ENCODE measurements around the gene FASLG.
"Not testable (repeated sequence)": the region's sequence is repeated elsewhere in the genome, so short reads cannot be mapped to it uniquely, and the experiment has no call there.

The FASLG gene, protein sequence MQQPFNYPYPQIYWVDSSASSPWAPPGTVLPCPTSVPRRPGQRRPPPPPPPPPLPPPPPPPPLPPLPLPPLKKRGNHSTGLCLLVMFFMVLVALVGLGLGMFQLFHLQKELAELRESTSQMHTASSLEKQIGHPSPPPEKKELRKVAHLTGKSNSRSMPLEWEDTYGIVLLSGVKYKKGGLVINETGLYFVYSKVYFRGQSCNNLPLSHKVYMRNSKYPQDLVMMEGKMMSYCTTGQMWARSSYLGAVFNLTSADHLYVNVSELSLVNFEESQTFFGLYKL

DNA sequence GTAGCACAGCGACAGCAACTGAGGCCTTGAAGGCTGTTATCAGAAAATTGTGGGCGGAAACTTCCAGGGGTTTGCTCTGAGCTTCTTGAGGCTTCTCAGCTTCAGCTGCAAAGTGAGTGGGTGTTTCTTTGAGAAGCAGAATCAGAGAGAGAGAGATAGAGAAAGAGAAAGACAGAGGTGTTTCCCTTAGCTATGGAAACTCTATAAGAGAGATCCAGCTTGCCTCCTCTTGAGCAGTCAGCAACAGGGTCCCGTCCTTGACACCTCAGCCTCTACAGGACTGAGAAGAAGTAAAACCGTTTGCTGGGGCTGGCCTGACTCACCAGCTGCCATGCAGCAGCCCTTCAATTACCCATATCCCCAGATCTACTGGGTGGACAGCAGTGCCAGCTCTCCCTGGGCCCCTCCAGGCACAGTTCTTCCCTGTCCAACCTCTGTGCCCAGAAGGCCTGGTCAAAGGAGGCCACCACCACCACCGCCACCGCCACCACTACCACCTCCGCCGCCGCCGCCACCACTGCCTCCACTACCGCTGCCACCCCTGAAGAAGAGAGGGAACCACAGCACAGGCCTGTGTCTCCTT is at the start of gene FASLG:
TSS of gene FASLG (plus strand) at position 233 of the 583 bp plus-strand sequence. CDS start at position 332, 99 bp downstream.
- no peak for DNase-seq

DNA sequence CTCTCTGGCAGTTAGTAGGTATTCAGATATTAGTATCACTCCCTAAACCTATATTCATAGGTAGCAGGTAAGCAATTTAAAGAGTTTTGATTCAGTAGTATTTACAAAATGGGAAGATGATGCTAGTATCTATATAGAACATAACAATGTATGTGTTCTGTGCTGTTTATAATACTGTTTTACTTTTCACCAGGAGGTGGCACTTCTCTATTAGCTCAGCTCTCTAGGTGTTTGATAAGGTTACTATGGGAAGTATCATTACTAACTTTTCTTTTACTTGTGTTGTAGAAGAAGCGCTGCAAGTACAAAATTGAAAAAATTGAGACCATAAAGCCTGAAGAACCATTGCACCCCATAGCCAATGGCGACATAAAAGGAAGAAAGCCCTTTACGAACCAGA is 49.4 kb upstream of the FASLG start:
- DNase-seq, result no peak

DNA sequence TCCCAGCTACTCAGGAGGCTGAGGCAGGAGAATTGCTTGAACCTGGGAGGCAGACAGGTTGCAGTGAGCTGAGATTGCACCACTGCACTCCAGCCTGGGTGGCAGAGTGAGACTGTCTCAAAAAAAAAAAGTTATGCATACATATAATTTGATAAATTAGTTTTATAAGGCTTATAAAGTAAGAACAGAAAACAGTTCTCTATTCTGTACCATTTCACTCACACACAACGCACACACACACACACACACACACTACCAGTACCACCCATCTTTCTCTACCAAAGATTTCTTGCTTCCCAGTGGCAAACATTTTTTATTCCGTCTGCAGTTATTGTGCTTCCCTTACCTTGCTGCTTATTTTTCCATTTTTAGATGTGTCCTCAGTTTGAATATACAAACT is 46.4 kb upstream of the FASLG start:
- no peak for DNase-seq

DNA sequence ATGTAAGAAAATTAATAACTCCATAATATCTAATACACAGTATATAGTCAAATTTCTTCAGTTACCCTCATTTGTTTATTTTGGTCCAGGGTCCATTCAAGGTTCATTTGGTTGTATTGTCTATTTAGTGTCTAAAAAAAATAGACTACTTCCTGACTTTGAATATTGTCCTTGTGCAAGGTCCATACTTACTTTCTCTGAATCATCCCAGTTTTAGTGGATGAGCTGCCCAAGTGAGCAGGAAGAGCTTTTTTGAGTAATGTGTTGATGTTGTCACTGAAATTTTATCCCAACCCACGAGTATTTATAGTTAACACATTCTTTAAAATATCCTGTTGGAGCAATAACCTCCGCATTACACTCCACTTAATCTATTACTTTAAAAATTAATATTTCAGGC is 45.6 kb upstream of the FASLG start:
- no peak for DNase-seq

DNA sequence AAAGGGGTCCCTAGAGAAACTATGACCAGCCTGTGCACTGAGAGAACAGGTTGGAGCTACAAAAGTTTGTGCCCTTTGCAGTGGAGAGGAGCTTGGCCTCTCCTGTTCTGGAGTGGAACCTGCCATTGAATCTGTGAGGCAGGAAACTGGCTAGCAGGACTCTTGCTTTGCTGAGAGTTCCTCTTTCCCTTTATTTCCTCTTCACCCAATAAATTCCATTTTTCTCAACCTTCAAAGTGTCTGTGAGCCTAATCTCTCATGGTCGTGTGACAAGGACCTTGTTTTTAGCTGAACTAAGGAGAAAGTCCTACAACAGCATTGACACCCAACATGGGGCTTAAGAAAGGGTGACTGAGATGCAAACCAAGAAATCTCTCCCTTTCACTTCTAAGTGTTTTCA is 42.7 kb upstream of the FASLG start:
- DNase-seq, result no peak

DNA sequence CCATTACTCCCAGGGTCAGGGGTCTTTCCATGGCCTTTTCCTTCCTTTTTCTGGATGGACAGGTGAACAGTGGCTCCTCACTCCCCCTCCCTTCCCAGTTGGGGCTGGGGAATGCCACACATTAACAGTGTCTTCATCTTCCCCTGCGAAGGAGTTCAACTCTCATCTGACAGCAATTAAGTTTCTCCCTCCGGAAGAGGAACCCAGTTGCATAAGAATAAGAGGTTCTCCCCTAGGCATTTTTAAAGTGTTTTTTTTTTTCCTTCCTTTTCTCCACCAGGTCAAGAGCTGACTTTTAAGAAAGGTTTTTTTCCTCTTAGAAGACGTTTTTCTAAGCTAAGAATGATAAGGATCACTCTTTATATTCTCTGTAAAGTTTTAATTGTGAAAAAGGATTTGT is 42.3 kb upstream of the FASLG start:
- DNase-seq, result no peak

DNA sequence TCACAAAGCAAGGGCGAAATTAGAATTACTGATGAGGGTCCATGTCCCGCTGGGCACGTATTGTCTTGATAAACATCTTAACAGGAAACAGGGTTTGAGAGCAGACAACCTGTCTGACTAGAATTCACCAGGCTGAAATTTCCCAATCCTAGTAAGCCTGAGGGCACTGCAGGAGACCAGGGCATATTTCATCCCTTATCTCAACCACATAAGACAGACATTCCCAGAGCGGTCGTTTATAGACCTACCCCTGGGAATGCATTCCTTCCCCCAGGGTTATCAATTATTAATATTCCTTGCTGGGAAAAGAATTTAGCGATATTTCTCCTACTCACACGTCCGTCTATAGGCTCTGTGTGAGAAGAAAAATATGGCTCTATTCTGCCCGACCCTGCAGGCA is 38.3 kb upstream of the FASLG start:
- not testable (repeated sequence) for DNase-seq

DNA sequence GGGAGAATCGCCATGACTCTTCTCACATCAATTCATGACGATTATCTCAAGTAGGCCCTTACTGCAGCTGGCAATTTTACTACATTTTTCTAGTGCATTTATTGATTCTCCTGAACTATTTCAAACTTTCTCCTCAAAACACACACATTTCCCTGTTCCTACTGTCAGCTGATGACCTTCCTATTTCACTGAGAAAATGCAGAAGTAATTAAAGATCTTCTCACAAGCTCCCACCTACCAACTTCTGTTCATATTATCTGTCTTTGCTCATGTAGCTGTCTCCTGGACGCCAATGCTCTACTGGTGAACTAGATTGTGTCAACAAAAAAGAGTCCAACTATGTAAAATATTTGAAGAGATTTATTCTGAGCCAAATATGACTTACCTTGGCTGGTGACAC is 36.4 kb upstream of the FASLG start:
- no peak for DNase-seq

DNA sequence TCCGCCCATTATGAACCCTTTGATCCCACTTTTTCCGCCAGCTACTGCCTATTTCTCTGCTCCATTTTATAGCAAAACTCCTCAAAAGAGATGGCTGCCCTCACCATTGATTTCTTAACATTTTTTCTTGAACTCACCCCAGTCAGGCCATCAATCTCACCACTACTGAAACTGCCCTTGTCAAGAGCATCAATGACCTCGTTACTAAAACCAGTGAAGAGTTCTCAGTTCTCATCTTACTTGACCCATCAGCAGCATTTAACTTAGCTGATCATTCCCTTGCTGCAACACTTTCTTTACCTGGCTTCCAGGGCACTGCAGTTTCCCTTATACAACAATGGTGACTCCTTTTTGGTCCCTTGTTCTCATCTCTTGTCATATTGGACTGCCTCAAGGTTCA is 35.2 kb upstream of the FASLG start:
- DNase-seq, result no peak

DNA sequence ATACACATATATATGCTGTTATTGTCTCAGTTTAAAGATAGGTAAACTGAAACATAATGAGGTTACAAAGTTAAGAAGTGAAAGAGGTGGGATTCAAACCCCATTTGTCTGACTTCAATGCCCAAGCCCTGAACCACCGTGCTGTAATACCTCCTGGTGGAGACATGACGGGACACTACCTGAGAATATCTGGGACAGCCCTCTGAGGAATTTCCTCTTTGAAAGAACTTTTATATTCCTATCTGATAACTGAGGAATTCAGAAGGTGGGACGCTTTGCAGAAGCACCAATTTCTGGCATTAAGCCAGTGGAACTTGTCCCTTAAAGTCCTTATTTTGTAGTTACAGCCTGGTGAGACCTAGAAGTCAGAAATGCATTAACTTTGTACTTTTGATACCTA is 32.1 kb upstream of the FASLG start:
- DNase-seq, result no peak

DNA sequence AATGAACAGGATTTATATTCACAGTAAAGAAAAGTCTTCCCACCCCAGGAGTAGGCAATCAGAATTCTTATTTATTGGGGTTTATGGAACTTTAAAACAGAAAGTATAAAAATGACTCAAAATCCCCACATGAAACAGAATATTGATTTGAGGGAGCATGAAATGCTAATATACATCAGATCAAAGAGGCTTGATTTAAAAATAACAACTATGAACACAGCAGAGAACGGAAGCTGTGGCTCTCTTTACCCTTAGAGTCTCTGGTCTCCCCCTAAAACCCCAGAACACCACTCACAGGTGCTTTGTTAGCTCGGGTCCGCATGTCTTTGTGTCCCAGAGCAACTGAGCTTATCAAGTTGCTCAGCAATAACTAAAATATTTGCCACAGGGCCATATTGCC is 31.2 kb upstream of the FASLG start:
- DNase-seq, result no peak

DNA sequence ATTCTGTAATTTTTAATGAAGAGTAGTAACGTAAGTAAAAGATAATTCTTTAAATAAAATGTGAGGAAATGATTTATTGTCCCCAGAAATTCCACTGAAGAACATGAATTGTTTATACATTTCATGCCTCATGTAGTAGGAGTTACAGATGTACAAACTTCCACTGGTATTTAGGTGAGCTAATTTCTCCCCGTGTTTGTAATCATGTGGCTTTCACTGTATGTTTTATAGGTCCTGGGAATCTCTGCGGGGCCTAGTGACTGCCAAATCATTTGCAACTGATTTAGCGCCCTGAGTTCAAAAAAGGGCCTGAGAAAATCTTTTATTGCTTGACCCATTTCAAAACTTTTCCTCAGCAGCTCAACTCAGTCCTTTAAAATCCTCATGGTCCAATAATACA is 30.5 kb upstream of the FASLG start:
- DNase-seq, result no peak

DNA sequence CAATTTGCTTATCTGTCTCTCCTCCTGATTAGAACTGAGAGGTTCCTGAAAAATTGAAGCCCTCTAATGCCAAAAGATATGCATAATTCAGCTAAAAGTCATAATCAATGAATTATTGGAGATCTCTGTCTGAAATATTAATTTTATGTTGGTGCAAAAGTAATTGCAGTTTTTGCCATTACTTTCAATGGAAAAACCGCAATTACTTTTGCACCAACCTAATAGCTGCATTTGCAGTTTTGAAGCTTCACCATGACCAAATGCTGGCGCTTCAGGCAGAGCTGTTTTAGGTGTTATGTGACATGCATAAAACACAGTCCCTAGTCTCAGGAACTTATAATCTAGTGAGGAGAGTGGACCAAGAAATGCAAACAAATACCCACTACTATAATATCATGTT is 29.7 kb upstream of the FASLG start:
- no peak for DNase-seq

DNA sequence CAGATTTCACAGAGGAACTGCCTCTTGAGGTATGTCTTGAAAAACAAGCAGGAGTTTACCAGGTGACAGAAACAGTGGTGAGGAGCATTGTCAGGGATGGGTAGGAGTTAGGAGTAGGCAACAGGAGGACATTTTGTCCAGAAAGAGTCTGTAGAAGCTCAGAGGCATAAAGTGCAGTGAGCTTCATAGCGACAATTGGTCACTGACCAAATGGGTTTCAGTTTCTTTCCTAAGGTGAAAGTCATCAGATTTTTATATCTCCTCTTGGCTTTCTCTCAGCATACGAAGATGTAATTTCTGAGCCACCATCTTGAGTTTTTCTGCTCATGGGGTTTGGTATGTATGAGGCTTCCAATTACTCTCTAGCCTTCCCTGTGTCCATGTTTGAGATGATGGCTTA is 29.3 kb upstream of the FASLG start:
- DNase-seq, result no peak

DNA sequence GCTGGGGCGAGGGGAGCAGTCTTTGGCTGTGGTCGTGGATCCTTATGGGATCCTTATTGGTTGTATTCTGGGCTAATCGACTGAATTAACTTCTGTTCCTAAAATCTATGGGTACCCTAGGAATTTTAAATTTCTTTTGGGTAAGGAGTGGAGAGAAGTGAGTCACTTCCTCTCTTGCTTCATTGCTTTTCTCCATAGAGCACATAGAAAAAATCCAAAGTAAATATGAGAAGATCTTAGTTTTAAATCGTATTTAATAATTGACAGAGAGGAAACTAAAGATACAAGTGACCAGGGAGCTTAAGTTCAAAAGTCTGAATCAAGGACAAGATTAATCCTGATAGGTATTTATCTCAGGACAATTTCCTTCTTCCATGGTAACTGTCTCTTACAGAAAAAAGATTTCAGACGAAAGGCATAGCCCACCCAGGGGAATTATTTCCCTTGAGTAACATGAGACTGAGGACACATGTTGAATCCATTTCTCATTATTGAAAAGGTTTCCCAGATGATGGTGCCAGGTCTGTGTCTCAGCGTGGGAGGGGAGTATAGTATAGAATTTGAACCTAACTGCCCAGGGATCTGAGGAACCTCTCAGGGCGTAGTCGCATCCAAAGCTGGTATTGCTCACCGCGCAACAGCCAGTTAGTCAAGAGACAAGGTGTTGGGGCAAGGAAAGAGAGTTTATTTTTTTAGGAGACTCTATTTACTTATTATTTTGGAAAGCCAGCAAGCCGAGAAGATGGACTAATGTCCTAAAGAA is 28.7 kb upstream of the FASLG start:
- DNase-seq, result no peak

DNA sequence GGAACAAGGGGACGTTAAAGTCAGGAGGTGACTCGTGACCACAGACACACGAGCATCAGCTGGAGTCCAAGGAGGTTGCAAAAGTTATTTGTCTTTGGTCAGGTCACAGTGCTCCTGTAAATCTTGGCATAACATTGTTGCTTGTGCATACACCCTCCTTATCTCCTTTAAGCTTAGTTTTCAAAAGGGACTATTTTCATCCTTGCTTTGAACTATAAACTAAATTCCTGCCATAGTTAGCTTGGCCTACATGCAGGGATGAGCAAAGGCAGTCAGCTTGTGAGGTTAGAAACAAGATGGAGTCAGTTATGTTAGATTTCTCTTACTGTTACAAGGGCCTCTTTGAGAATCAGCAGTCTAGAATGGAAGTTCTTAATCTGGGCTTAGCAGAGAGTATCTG is 28.0 kb upstream of the FASLG start:
- no peak for DNase-seq

DNA sequence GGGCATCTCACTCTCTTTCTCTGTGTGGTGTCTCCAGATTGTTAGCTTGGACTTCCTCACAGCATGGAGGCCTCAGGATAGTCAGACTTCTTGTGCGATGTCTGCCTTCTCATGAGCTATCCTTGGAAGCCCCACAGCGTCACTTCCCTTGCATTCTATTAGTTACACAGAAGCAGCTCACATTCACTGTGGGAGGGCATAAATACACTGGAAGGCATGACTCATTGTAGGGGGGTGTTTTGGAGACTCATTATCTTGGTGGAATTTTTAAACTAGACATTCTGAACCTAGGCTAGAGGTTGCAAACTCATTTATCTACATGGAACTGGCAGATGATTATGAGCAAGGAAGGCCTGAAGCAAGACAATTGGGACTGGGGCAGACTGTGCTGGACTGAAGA is 21.4 kb upstream of the FASLG start:
- no peak for DNase-seq

DNA sequence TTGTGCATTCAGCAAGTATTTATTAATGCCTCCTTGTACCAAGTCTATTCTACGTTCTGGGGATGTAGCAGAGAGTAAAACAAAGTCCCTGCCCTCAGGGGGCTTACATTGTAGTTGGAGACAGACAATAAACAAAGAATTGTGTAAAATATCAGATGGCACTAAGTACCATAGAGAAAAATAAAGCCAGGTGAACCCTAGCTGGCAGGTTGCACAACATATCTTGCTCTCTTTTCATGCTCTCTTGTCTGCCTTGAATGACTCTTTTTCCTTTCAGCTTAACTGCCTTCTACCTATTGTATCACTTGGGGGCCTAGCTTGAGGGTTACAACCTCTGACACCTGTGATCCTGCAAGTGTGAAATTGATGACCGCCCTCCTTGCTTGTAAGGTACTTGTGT is 20.7 kb upstream of the FASLG start:
- no peak for DNase-seq

DNA sequence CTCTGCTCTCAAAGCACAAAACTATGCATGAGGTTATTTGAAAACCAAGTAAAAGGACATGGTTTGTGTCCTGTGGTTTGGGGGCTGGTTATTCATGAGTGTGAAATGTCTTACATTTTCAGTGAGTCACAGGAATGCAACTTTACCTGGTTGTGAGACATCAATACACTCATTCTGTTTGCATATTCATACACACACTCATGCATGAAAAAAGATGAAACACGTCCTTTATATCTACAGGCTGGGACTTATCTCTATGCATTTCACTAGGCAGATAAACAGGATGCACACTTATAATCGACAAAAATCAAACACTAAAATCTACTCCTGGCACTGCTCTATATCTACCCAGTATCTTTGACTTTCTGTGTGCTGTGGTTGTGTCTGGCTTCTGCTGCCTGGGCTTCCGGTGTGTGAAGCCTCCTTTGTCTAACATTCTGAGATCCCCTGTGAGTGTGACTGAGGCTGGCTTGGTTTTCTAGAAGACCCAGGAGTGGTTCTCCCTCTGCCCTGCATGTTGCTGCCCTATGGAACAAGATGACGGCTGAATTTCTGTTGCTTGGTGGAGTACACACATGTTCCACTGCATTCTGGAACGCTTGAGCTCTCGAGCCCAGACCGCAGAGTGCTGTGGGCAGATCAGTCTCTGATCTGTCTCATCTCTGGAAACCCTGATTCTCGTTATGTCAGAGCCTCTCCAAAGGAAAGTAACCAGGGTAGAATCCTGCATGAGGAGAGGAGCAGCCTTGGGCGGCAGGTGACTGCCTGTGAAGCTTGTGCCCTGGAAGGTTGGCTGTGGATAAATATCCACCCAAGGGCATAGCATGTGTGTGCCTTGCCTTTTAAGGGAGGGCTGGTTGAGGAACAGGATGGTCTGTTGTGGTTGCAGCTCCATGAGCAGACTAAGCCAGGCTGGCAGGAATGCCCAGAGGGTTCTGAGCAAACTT is 19.7 kb upstream of the FASLG start:
- DNase-seq, result no peak

DNA sequence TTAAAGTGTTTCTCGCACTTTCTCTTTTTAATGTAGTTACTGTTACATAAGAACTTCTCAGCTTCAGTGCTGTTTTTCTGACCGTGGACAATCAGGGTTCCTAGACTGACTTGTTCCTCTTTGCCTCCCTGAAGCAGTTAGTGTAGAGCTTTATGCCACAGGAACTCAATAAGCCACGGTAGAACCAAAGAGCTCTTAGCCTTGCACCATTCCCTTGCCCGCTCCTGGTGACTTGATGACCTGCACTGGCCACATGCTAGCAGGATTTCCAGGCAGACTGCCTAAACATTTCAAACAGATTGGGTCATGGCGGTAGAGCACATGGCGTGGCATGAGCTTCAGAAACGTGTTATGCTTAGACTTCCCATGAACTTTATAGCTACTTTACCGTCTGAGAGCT is 18.8 kb upstream of the FASLG start:
- no peak for DNase-seq

DNA sequence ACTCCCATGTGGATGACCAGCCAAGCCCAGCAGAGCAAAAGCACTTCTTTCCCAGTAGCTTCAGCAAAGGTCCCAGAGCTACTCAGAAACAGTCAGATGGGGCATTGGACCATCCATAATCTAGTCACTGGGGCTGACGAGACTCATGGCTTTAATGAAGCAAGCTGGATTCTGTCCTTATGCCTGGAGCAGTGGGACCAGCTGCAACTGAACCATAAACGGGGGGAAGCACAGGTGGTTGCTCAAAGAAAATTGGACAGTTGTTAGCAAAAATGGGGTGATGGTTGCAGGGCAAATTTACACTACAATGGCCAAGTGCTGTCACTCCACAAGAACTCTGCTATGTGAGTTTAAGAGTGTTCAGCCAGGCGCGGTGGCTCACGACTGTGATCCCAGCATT is 17.4 kb upstream of the FASLG start:
- no peak for DNase-seq

DNA sequence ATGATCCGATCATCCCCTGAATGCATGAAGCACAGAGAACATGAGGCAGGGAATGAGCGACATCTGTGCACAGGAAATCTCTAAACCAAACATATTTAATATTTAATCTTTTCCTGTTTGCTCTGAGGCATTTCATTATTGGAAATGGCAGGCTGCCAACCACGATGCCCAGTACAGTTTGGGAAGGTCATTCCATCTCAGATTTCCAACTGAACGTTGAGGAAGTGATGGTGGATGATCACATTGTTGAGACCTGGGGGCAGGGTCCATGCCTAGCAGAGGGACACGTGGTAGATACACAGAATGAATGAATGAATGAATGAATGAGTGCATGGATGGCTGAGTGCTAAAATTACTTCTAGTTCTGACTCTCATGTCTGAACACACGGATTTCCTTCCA is 15.9 kb upstream of the FASLG start:
- no peak for DNase-seq

DNA sequence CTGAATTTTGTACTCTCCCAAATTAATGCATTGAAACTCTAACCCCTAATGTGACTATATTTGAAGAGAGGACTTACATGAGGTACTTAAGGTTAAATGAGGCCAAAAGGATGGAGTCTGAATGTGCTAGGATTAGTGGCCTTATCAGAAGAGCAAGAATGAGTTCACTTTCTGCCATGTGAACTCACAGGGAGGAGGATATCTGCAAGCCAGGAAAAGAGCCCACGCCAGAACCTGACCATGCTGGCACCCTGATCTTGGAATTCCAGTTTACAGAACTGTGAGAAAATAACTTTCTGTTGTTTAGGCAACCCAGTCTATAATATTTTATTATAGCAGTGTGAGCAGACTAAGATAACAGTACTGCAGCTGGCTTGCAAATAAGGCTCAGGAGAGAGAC is 12.2 kb upstream of the FASLG start:
- DNase-seq, result no peak

All from NCI-H2081 treated with DMSO at 0.1 percent for 48 hours (cell line).